ENCODE results near the gene CNTLN. TPM values are rescaled to one million over a fixed set of nuclear protein-coding genes. Genes with fewer than 3 reads are reported as not detected.
"Not testable (repeated sequence)": the region's sequence is repeated elsewhere in the genome, so short reads cannot be mapped to it uniquely, and the experiment has no call there.

Gene CNTLN
- total RNA-seq, 1 donor from 2014 or later: 7.4 TPM

DNA sequence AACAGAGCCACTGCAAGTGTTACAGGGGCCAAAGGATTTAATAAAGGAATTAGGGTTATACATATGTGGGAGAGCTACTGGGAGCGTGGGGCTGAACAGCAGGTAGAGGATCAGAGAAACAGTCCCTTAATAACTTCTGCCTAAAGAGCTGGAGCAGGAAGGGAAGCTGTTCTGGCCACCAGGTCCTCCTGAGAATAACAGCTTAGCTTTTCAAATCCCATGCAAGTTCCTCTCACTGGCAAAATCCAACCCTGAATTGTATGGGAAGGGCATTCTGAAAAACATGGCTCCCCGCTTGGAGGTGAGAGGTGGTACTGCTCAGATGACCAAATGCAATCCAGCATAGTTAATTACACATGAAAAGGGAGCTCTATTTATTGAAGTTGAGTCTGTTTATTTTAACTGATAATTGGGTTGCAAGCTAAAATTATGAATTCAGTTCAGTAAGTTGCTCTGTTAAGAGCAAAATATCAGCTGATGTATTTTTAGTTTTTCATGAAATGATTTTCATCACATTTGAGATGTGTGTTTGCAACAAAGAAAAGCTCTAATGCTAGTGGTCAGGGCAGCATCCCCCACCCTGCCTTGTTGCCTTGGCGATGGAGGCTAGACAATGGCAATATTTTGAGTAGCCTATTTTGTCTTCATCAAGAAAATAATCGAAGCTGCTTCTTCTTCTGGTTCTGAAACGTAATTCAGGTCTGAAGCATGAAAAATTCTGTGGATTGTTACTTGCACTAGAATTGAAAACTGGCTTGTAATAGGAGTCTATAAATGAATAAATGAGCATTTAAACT, 385.6 kb downstream of the CNTLN start:
- no peaks in the 10 kb centered on the region for H3K27me3 Mint-ChIP-seq (ENCODE audit: unreplicated experiment)
- no peak overlapping the region for H3K4me3 Mint-ChIP-seq (ENCODE audit: unreplicated experiment)
- H3K9me3 Mint-ChIP-seq (ENCODE audit: unreplicated experiment): no peaks in the 10 kb centered on the region
- no peaks in the 10 kb centered on the region for H3K4me1 Mint-ChIP-seq (ENCODE audit: unreplicated experiment)
- no peak for DNase-seq (ENCODE audit: low spot score)
- no peaks in the 10 kb centered on the region for H3K36me3 Mint-ChIP-seq (ENCODE audit: low read depth, unreplicated experiment)
- TF ChIP-seq CTCF (IDR thresholded peaks at IDR 0.05; ENCODE audit: unreplicated experiment): no peak
- H3K27ac Mint-ChIP-seq (ENCODE audit: unreplicated experiment): no peak overlapping the region

GRCh38 chr9:17521100-17521855, 386.4 kb downstream of the CNTLN start:
- H3K9me3 Mint-ChIP-seq (ENCODE audit: unreplicated experiment): no peaks in the 10 kb centered on the region
- no peaks in the 10 kb centered on the region for H3K36me3 Mint-ChIP-seq (ENCODE audit: low read depth, unreplicated experiment)
- TF ChIP-seq CTCF (IDR thresholded peaks at IDR 0.05; ENCODE audit: unreplicated experiment): no peak
- no peak overlapping the region for H3K4me3 Mint-ChIP-seq (ENCODE audit: unreplicated experiment)
- no peak overlapping the region for H3K27ac Mint-ChIP-seq (ENCODE audit: unreplicated experiment)
- no peaks in the 10 kb centered on the region for H3K4me1 Mint-ChIP-seq (ENCODE audit: unreplicated experiment)
- no peak for DNase-seq (ENCODE audit: low spot score)
- no peaks in the 10 kb centered on the region for H3K27me3 Mint-ChIP-seq (ENCODE audit: unreplicated experiment)

- not testable (repeated sequence) for H3K4me1 Mint-ChIP-seq (ENCODE audit: unreplicated experiment); H3K4me3 Mint-ChIP-seq (ENCODE audit: unreplicated experiment); H3K36me3 Mint-ChIP-seq (ENCODE audit: low read depth, unreplicated experiment); H3K27me3 Mint-ChIP-seq (ENCODE audit: unreplicated experiment); H3K27ac Mint-ChIP-seq (ENCODE audit: unreplicated experiment); H3K9me3 Mint-ChIP-seq (ENCODE audit: unreplicated experiment); DNase-seq (ENCODE audit: low spot score)
Observed at GRCh38 chr9:17526726-17527125, 391.9 kb downstream of the CNTLN start.

- peak; percentile 48 for TF ChIP-seq CTCF (IDR thresholded peaks at IDR 0.05; ENCODE audit: unreplicated experiment)
- Mint-ChIP-seq H3K36me3 (ENCODE audit: low read depth, unreplicated experiment) (no peaks in the 10 kb centered on the region), H3K4me1 (ENCODE audit: unreplicated experiment) (no peaks in the 10 kb centered on the region), H3K4me3 (ENCODE audit: unreplicated experiment) (no peak overlapping the region), H3K9me3 (ENCODE audit: unreplicated experiment) (no peaks in the 10 kb centered on the region), H3K27ac (ENCODE audit: unreplicated experiment) (no peak overlapping the region), H3K27me3 (ENCODE audit: unreplicated experiment) (no peaks in the 10 kb centered on the region)
- no peak for DNase-seq (ENCODE audit: low spot score)
Observed at GRCh38 chr9:17528859-17529258, 394.0 kb downstream of the CNTLN start.

DNA sequence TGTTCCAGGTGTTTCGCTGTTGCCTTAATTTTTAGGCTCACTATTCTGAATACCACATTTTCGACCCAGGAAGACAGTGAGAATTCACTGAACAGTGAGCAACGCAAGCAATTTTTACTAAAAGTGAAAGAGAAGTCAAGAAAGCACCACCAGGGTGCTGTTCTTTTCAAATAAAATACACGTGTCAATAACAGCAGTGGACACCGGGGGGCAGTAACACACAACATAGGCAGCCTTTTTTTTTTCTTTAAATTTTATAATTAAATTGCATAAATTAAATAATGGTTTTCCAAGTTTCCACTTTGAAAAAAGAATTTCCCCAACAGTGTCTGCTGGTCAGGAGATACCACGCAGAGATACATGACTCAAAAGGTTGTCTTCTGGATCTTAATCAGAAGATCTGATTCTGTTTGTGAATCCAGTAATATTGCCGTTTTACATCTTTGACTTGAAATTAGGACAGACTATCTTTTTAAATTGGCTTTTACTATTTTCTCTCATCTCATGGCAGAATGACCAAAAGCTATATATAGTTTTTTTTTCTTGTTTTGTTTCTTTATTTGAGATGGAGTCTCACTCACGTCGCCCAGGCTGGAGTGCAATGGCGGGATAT, 396.9 kb downstream of the CNTLN start:
- Mint-ChIP-seq H3K4me3 (ENCODE audit: unreplicated experiment) (no peak overlapping the region), H3K27me3 (ENCODE audit: unreplicated experiment) (no peaks in the 10 kb centered on the region), H3K36me3 (ENCODE audit: low read depth, unreplicated experiment) (no peaks in the 10 kb centered on the region), H3K4me1 (ENCODE audit: unreplicated experiment) (peaks cover 3% of the 10 kb centered on the region), H3K9me3 (ENCODE audit: unreplicated experiment) (no peaks in the 10 kb centered on the region), H3K27ac (ENCODE audit: unreplicated experiment) (no peak overlapping the region)
- DNase-seq (ENCODE audit: low spot score): peak; percentile 62
- peak; percentile 85 for TF ChIP-seq CTCF (IDR thresholded peaks at IDR 0.05; ENCODE audit: unreplicated experiment)

Measured in endothelial cell (in vitro differentiated cells).